Endothelial cell of umbilical vein (primary cell): ENCODE results near the gene MED16. TPM values are rescaled to one million over a fixed set of nuclear protein-coding genes. Genes with fewer than 3 reads are reported as not detected.
A peak's percentile ranks its signal among the peaks of the same experiment; 100 is the strongest.

Experiments
- BruUV-seq: library from RNA; stranded (reverse); fragments of 400-500 nt; replicated peaks from 2 replicates; lab custom pipeline; 2021; lab: Mats Ljungman, UMichigan
- CTCF ChIA-PET: fragments of 300-600, 350-600 bp; sonication (Branson Sonifier 250); formaldehyde crosslinking; loops from one replicate; lab custom pipeline; 2021; ENCODE audit warnings: antibody characterized with exemption, inconsistent platforms; lab: Charles Lee
- POLR2A ChIA-PET: fragments of 300-600, 350-600 bp; sonication (Branson Sonifier 250); formaldehyde crosslinking; loops from one replicate; lab custom pipeline; 2021; ENCODE audit warnings: antibody characterized with exemption, inconsistent platforms; lab: Charles Lee
- DNase-seq: peaks from one replicate; pipeline ENCODE4 v3.0.0-alpha.2; 2011; ENCODE audit warnings: low read depth, low spot score
- FAIRE-seq: peaks from 2 replicates; lab custom pipeline; 2011; peaks lifted over from hg19 to GRCh38; lab: Jason Lieb, UNC
- H2AFZ ChIP-seq: 2 replicates; pipeline ENCODE4 v1.6.0; 2012; ENCODE audit warnings: low read depth, low read length, control low read depth, inconsistent platforms
- H3K27ac ChIP-seq: 2 replicates; pipeline ENCODE4 v1.5.1; 2011; ENCODE audit warnings: low read depth, mild to moderate bottlenecking, control low read depth, low read length, moderate library complexity; ENCODE audit not compliant: insufficient read depth
- H3K27me3 ChIP-seq, 2 experiments: 2 replicates each; pipeline versions ENCODE4 v1.6.0 to v1.6.1; 2011; ENCODE audit warnings: low read length in 2 of 2, mixed read lengths in 1 of 2; ENCODE audit not compliant: control insufficient read depth in 2 of 2, insufficient read depth in 2 of 2
- H3K36me3 ChIP-seq, 2 experiments: 2 replicates in 1 of 2; 3 replicates in 1 of 2; pipeline ENCODE4 v1.5.1; 2011; ENCODE audit warnings: low read length in 2 of 2, mild to moderate bottlenecking in 1 of 2, moderate library complexity in 1 of 2; ENCODE audit not compliant: control insufficient read depth in 2 of 2, insufficient read depth in 2 of 2; ENCODE audit errors: extremely low read depth in 1 of 2
- H3K4me1 ChIP-seq: 3 replicates; pipeline ENCODE4 v1.5.1; 2011; ENCODE audit warnings: mild to moderate bottlenecking, low read length; ENCODE audit not compliant: control insufficient read depth, insufficient read depth; ENCODE audit errors: extremely low read depth
- H3K4me2 ChIP-seq: 2 replicates; pipeline ENCODE4 v1.6.1; 2011; ENCODE audit warnings: low read length, control low read depth, mixed read lengths; ENCODE audit not compliant: insufficient read depth
- H3K4me3 ChIP-seq, 3 experiments: fragments of 200-600 bp in 1 of 3; sonication (generic), shearing (Covaris generic) in 1 of 3; replicated peaks in 1 of 3; 2 replicates each; pipeline ENCODE4 v1.5.1; 2011 to 2016; ENCODE audit warnings: control low read depth in 3 of 3, low read length in 3 of 3, mild to moderate bottlenecking in 2 of 3, inconsistent platforms in 1 of 3, low read depth in 1 of 3, moderate library complexity in 1 of 3; ENCODE audit not compliant: insufficient read depth in 1 of 3
- H3K79me2 ChIP-seq: 2 replicates; pipeline ENCODE4 v1.6.0; 2012; ENCODE audit warnings: low read length, inconsistent platforms; ENCODE audit not compliant: control insufficient read depth, insufficient read depth
- H3K9ac ChIP-seq: replicated peaks from 2 replicates; pipeline ENCODE3; 2011; ENCODE audit warnings: low read length, control low read depth; ENCODE audit not compliant: insufficient read depth; ENCODE audit errors: extremely low read depth
- H3K9me1 ChIP-seq: replicated peaks from 3 replicates; pipeline ENCODE4 v1.6.0; 2011; ENCODE audit warnings: mild to moderate bottlenecking, low read length; ENCODE audit not compliant: control insufficient read depth, insufficient read depth; ENCODE audit errors: extremely low read depth
- H3K9me3 ChIP-seq: replicated peaks from 2 replicates; pipeline ENCODE4 v1.5.1; 2012; ENCODE audit warnings: low read length, inconsistent platforms; ENCODE audit not compliant: control insufficient read depth, insufficient read depth
- H4K20me1 ChIP-seq: replicated peaks from 2 replicates; pipeline ENCODE3; 2011; ENCODE audit warnings: mild to moderate bottlenecking, low read length; ENCODE audit not compliant: control insufficient read depth, insufficient read depth; ENCODE audit errors: extremely low read depth
- EZH2 ChIP-seq: IDR thresholded peaks from 2 replicates; pipeline ENCODE4 v1.6.1; 2012; ENCODE audit warnings: borderline replicate concordance, low read depth, mild to moderate bottlenecking, moderate library complexity, low read length, inconsistent platforms; ENCODE audit not compliant: severe bottlenecking
- FOS ChIP-seq: IDR thresholded peaks from 2 replicates; pipeline ENCODE4 v1.6.1; 2011; ENCODE audit warnings: mild to moderate bottlenecking, low read length, moderate library complexity, borderline replicate concordance; ENCODE audit not compliant: insufficient read depth
- JUN ChIP-seq: IDR thresholded peaks from 2 replicates; pipeline ENCODE4 v1.6.1; 2011; ENCODE audit warnings: borderline replicate concordance, low read depth; ENCODE audit not compliant: insufficient read length, insufficient read depth
- MYC ChIP-seq: IDR thresholded peaks from one replicate; pipeline ENCODE4 v1.6.1; 2011; ENCODE audit warnings: mild to moderate bottlenecking, low read depth, low read length
- POLR2A ChIP-seq: IDR thresholded peaks from 2 replicates; pipeline ENCODE4 v1.6.1; 2012; ENCODE audit warnings: low read depth, mild to moderate bottlenecking, control low read depth, low read length
- dilution Hi-C: fragments of 300-500 bp; cut with MboI; formaldehyde crosslinking; loops from one replicate; pipeline ENCODE4 v1.15.0; 2019; ENCODE audit warnings: low sequenced_read_pairs; ENCODE audit not compliant: extremely low pct_ligation_motif_present
- intact Hi-C: fragments of 100-400 bp; cut with micrococcal nuclease; formaldehyde crosslinking; loops from one replicate; pipeline ENCODE4 v1.10.0; 2022
- polyA plus RNA-seq, 4 experiments: library from polyadenylated mRNA; depleted of rRNA in 3 of 4; stranded (reverse) in 3 of 4; unstranded in 1 of 4; fragments of >200 nt; gene quantifications; 2 replicates each; pipeline versions ENCODE4 v1.2.1 to v1.2.3, GENCODE V29; 2011 to 2012; ENCODE audit warnings: missing spikeins in 1 of 4
- total RNA-seq: library from RNA; stranded (reverse); gene quantifications from 2 replicates; pipeline ENCODE4 v1.2.3, GENCODE V29; 2021

The MED16 gene
- total and polyA plus RNA-seq, 2 donors (not counting 3 experiments of a cell fraction or from before 2014, with no cell fraction given), result 63.1 to 66.5 TPM

GRCh38 chr19:920051-920864, 27.3 kb upstream of the MED16 start:
- H2AFZ ChIP-seq, result no peak overlapping the region
- intact Hi-C loops, result loop anchor here (2.0 to 5.0 kb wide), 2 partner anchors 57 to 322 kb away; partner anchors contain the start of gene ATP5F1D
- no peak overlapping the region for H3K4me3 ChIP-seq
- H3K9ac ChIP-seq, result no peak overlapping the region
- CTCF ChIA-PET, result interaction anchor here (1.6 to 2.6 kb wide), 2 partner anchors 57 to 151 kb away, joined by 7 to 10 read pairs; no protein-coding TSS in a partner anchor
- H3K79me2 ChIP-seq, result no peaks in the 10 kb centered on the region
- no peaks in the 10 kb centered on the region for H3K9me3 ChIP-seq
- no peak overlapping the region for H3K4me2 ChIP-seq
- POLR2A ChIA-PET, result no interaction called here
- peaks cover 28 to 35% of the 10 kb centered on the region in 2 experiments for H3K27me3 ChIP-seq
- BruUV-seq, result no TSS peak
- H4K20me1 ChIP-seq, result no peaks in the 10 kb centered on the region
- FAIRE-seq (no peak), DNase-seq (no peak)
- dilution Hi-C loops, result no loop called here
- TF ChIP-seq EZH2 (peak; percentile 89), POLR2A (no peak)
- H3K9me1 ChIP-seq, result no peaks in the 10 kb centered on the region
- peaks cover 6% of the 10 kb centered on the region for H3K4me1 ChIP-seq
- H3K27ac ChIP-seq, result no peak overlapping the region
- no peaks in the 10 kb centered on the region for H3K36me3 ChIP-seq

GRCh38 chr19:919199-920050, 26.4 kb upstream of the MED16 start:
- POLR2A ChIA-PET, result no interaction called here
- TF ChIP-seq FOS, result no peak
- no peak for TF ChIP-seq MYC
- TF ChIP-seq EZH2, result peak; percentile 88
- TF ChIP-seq JUN, result no peak
- no peak overlapping the region for H3K4me2 ChIP-seq
- peaks cover 28 to 35% of the 10 kb centered on the region in 2 experiments for H3K27me3 ChIP-seq
- no peaks in the 10 kb centered on the region for H3K79me2 ChIP-seq
- H3K4me3 ChIP-seq, result no peak overlapping the region
- H3K27ac ChIP-seq, result no peak overlapping the region
- no peaks in the 10 kb centered on the region for H3K9me3 ChIP-seq
- H3K4me1 ChIP-seq, result peaks cover 2% of the 10 kb centered on the region
- DNase-seq, result no peak
- dilution Hi-C loops, result no loop called here
- CTCF ChIA-PET, result interaction anchor here (1.0 to 2.6 kb wide), 4 partner anchors 56 to 150 kb away, joined by 3 to 10 read pairs (median 5); partner anchors contain the start of gene WDR18
- intact Hi-C loops, result loop anchor here (2.0 to 5.0 kb wide), 2 partner anchors 57 to 323 kb away; partner anchors contain the start of gene ATP5F1D
- no peak overlapping the region for H3K9ac ChIP-seq
- no peaks in the 10 kb centered on the region for H3K36me3 ChIP-seq
- BruUV-seq, result no TSS peak
- H2AFZ ChIP-seq, result no peak overlapping the region
- FAIRE-seq, result no peak
- no peaks in the 10 kb centered on the region for H3K9me1 ChIP-seq
- H4K20me1 ChIP-seq, result no peaks in the 10 kb centered on the region
